HG03064 (cell line): ENCODE results near the gene DIPK1B.
"Not testable (repeated sequence)": the region's sequence is repeated elsewhere in the genome, so short reads cannot be mapped to it uniquely, and the experiment has no call there.

Source experiments
- ATAC-seq: cut with Tn5 transposase; IDR thresholded peaks from one replicate; pipeline ENCODE4 v1.9.1; 2021; ENCODE audit warnings: low read depth; ENCODE audit not compliant: unreplicated experiment

Gene DIPK1B

GRCh38 chr9:136697821-136698526, 14.4 kb upstream of the DIPK1B start:
- no peak for ATAC-seq

- no peak for ATAC-seq
These were observed 13.6 kb upstream of the DIPK1B start for GRCh38 chr9:136698635-136699246.

- no peak for ATAC-seq
These were observed 12.1 kb upstream of the DIPK1B start for GRCh38 chr9:136700304-136700703.

- peak; percentile 51 for ATAC-seq
These were observed 11.3 kb upstream of the DIPK1B start for GRCh38 chr9:136700959-136701667.

- ATAC-seq = no peak
These were observed 10.7 kb upstream of the DIPK1B start for GRCh38 chr9:136701668-136702053.

- no peak for ATAC-seq
These were observed 9.0 kb upstream of the DIPK1B start for GRCh38 chr9:136703276-136703860.

GRCh38 chr9:136704741-136705140, 7.6 kb upstream of the DIPK1B start:
- not testable (repeated sequence) for ATAC-seq

- no peak for ATAC-seq
These were observed 6.8 kb upstream of the DIPK1B start for GRCh38 chr9:136705564-136705963.

GRCh38 chr9:136707011-136707410, 5.4 kb upstream of the DIPK1B start:
- no peak for ATAC-seq

- no peak for ATAC-seq
These were observed 4.4 kb upstream of the DIPK1B start for GRCh38 chr9:136707849-136708517.

GRCh38 chr9:136709454-136710109, 2.8 kb upstream of the DIPK1B start:
- ATAC-seq = no peak

- ATAC-seq = no peak
These were observed 1.8 kb upstream of the DIPK1B start for GRCh38 chr9:136710543-136710942.

GRCh38 chr9:136711219-136711648, 1.1 kb upstream of the DIPK1B start:
- ATAC-seq = not testable (repeated sequence)

- ATAC-seq = no peak
These were observed 545 bp downstream of the DIPK1B start for GRCh38 chr9:136712690-136713544.

GRCh38 chr9:136713550-136713949, 1.2 kb downstream of the DIPK1B start:
- ATAC-seq = no peak

- no peak for ATAC-seq
These were observed 1.9 kb downstream of the DIPK1B start for GRCh38 chr9:136714096-136714892.

- no peak for ATAC-seq
These were observed 2.5 kb downstream of the DIPK1B start for GRCh38 chr9:136714893-136715274.

GRCh38 chr9:136717399-136717798, 5.0 kb downstream of the DIPK1B start:
- no peak for ATAC-seq
